ENCODE data around the gene POLR3H.

POLR3H gene

GRCh38 chr22:41479671-41480396 is 64.4 kb downstream of the POLR3H start:
- no peak for DNase-seq

GRCh38 chr22:41478891-41479521 is 65.3 kb downstream of the POLR3H start:
- DNase-seq, result no peak

GRCh38 chr22:41478473-41478872 is 65.8 kb downstream of the POLR3H start:
- DNase-seq, result no peak
